ENCODE data around the gene TNFRSF13B. TPM values are rescaled to one million over a fixed set of nuclear protein-coding genes. Genes with fewer than 3 reads are reported as not detected.
"Not testable (repeated sequence)": the region's sequence is repeated elsewhere in the genome, so short reads cannot be mapped to it uniquely, and the experiment has no call there.

The TNFRSF13B gene
- total and polyA plus RNA-seq, 3 experiments from 2014 or later: not detected

DNA sequence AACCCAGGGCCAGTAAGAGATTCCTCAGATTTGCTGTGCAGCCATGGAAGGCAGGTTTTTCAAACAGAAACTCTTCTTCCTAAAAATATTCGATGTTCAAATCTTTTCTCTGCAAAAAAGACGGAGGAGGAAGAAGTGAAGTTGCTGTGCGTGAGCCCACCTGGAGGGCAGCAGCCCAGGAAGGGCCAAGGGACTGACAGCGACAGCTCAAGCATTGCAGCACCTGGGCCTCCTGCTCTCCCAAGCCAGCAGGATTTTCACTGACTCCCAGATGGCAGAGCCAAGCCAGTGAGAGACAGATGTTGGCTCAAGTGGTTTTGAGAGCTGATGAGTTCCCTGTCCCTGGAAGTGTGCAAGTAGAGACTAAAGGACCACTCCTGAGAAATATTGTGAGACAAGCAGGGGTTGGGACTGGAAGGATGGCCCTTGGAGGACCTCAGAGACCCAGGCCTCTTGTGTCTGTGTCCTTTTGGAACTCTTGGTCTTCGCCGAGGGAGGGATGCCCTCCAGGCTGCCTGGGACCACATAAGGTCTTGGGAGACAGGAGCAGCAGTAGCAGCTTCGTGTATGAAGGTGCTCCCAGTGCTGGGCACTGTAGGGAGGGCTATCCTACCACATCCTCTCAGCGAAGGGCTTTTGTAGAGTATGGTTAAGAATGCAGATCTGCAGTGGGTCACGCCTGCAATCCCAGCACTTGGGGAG lies 29.3 kb upstream of the TNFRSF13B start:
- H3K4me3 ChIP-seq (ENCODE audit: low read length): no peak overlapping the region
- H3K4me3 Mint-ChIP-seq: peak overlapping the region in 1 of 7 donors; percentile 80
- no peaks in the 10 kb centered on the region for H3K9me3 ChIP-seq (ENCODE audit: low read length)
- H3K27ac Mint-ChIP-seq: no peak overlapping the region
- CTCF ChIA-PET: interaction anchor here (0.8 to 1.9 kb wide), 6 partner anchors 10 to 312 kb away, joined by 3 to 11 read pairs (median 4); no protein-coding TSS in a partner anchor
- POLR2A ChIA-PET: no interaction called here
- no peaks in the 10 kb centered on the region for H3K4me1 ChIP-seq (ENCODE audit: insufficient read depth, low read length)
- no peaks in the 10 kb centered on the region for H3K36me3 ChIP-seq (ENCODE audit: insufficient read depth, low read length)
- peaks cover 0 to 3% (median 0%) of the 10 kb centered on the region in 5 donors for H3K9me3 Mint-ChIP-seq
- no peaks in the 10 kb centered on the region for H3K36me3 Mint-ChIP-seq
- H3K4me1 Mint-ChIP-seq: peaks cover 2 to 4% (median 3%) of the 10 kb centered on the region in 3 donors
- no peaks in the 10 kb centered on the region for H3K27me3 ChIP-seq (ENCODE audit: insufficient read depth, low read length, poor library complexity, severe bottlenecking)
- peaks cover 3 to 11% of the 10 kb centered on the region in 2 donors for H3K27me3 Mint-ChIP-seq
- DNase-seq: peak in 1 of 5 donors; percentile 6
- H3K27ac ChIP-seq (ENCODE audit: low read depth, low read length): no peak overlapping the region

DNA sequence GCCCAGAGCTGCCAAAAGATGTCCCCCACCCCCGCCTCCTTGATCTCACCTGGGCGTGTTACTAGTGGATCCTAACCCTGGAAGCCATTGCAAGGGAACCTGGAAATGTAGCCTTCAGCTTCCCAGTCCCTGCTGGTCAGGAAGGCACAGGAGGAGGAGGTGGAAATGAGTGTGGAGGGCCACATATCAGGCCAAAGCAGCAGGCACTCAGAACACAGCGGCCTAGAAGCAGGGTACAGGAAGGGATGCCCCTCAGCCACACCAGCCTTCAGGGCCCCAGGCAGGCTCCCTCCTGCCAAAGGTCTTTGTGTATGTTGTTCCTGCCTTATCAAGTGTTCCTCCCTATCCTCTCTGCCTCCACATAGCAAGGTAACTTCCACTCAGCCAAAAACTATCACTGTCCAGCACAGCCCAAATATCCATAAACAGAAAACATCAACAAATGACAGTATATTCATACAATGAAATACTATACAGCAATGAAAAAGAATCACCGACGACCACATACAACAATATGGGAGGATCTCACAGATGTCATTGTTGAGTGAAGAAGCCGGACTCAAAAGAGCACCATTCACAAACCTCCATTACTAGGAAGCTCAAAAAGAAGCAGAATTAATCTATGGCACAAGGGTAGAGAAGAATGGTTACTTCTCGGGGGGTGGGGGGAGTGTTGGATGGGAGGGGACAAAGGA lies 28.2 kb upstream of the TNFRSF13B start:
- no peaks in the 10 kb centered on the region for H3K36me3 ChIP-seq (ENCODE audit: insufficient read depth, low read length)
- DNase-seq: no peak
- H3K4me3 ChIP-seq (ENCODE audit: low read length): no peak overlapping the region
- no peak overlapping the region for H3K27ac Mint-ChIP-seq
- H3K27me3 Mint-ChIP-seq: peaks cover 3 to 9% of the 10 kb centered on the region in 2 donors
- H3K4me3 Mint-ChIP-seq: no peak overlapping the region
- H3K9me3 Mint-ChIP-seq: peaks cover 0 to 3% (median 0%) of the 10 kb centered on the region in 5 donors
- no peaks in the 10 kb centered on the region for H3K36me3 Mint-ChIP-seq
- H3K9me3 ChIP-seq (ENCODE audit: low read length): no peaks in the 10 kb centered on the region
- H3K4me1 ChIP-seq (ENCODE audit: insufficient read depth, low read length): no peaks in the 10 kb centered on the region
- POLR2A ChIA-PET: interaction anchor here (0.6 kb wide), 1 partner anchor 73 kb away, joined by 3 read pairs; no protein-coding TSS in a partner anchor
- CTCF ChIA-PET: interaction anchor here (1.1 to 1.9 kb wide), 6 partner anchors 8 to 313 kb away, joined by 4 to 11 read pairs (median 6); no protein-coding TSS in a partner anchor
- peaks cover 2 to 4% (median 3%) of the 10 kb centered on the region in 3 donors for H3K4me1 Mint-ChIP-seq
- no peak overlapping the region for H3K27ac ChIP-seq (ENCODE audit: low read depth, low read length)
- H3K27me3 ChIP-seq (ENCODE audit: insufficient read depth, low read length, poor library complexity, severe bottlenecking): no peaks in the 10 kb centered on the region

DNA sequence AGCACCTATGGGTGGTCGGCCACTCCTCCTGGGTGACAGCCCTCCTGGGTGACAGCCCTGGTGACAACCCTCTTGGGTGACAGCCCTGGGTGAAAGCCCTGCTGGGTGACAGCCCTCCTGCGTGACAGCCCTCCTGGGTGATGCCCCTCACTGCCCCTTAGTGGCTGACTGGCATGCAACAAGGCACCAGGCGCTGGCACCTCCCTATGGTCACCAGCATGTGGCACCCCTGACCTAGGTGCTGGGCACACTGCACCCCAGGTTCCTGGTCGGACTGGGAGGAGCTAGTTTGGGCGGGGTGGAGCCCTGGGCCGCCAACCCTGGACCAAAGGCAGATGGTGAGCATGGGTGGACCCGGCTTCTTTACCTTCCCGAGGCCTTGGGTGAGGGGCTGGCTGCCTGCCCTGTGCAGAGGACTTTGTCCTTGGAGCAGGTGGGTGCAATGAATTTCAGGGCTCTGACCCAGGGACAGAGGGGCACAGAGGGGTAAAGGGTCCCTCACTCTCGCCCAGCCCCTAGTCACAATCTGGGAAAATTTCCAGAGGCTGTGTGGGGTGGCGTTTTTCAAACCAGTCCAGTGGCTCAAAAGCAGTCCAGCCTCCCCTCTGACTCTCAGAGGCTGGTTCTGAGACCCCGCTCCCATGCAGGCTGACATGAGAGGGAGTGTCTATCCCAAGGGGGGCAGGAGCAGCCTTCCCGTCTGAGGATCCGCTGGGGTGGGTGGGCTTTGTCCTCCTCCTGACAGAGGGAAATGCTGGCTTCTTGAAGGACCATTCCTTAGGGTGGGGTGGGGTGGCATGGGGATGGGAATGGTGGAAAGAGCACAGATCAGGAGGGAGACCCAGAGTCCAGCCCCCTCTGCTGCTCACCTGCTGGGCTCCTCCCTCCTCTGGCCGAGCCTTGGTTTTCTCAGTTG lies 25.9 kb upstream of the TNFRSF13B start:
- peak in 1 of 5 donors; percentile 66 for DNase-seq
- Histone ChIP-seq H3K4me1 (ENCODE audit: insufficient read depth, low read length) (no peaks in the 10 kb centered on the region), H3K4me3 (ENCODE audit: low read length) (no peak overlapping the region), H3K9me3 (ENCODE audit: low read length) (no peaks in the 10 kb centered on the region), H3K36me3 (ENCODE audit: insufficient read depth, low read length) (no peaks in the 10 kb centered on the region), H3K27me3 (ENCODE audit: insufficient read depth, low read length, poor library complexity, severe bottlenecking) (no peaks in the 10 kb centered on the region), H3K27ac (ENCODE audit: low read depth, low read length) (no peak overlapping the region)
- Mint-ChIP-seq H3K27me3 (peaks cover 3 to 9% of the 10 kb centered on the region in 2 donors), H3K4me1 (peaks cover 2 to 4% (median 3%) of the 10 kb centered on the region in 3 donors), H3K9me3 (peaks cover 0 to 3% (median 0%) of the 10 kb centered on the region in 5 donors), H3K27ac (no peak overlapping the region), H3K36me3 (no peaks in the 10 kb centered on the region), H3K4me3 (no peak overlapping the region)
- ChIA-PET POLR2A (no interaction called here), CTCF (no interaction called here)

DNA sequence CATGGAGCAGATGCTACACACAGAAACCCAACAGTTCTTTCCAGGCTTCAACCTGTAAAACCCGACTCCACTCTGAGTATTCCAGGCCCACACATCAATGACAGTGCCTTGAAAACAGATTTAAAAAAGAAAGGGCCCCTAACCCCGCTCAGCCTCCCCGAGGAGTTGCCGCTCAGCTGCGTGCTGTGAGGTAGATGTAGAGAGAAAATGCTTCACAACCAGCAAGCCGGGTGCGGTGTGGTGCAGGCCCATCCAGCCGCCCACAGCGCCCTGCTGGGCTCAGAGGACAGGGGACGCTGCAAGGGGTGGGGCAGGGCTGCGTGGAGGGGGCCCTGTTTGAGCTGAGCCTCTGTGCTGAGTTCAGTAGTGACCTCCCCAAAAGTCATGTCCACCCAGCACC lies 24.8 kb upstream of the TNFRSF13B start:
- H3K9me3 Mint-ChIP-seq; H3K27me3 ChIP-seq (ENCODE audit: insufficient read depth, low read length, poor library complexity, severe bottlenecking); CTCF ChIA-PET; POLR2A ChIA-PET; H3K4me3 ChIP-seq (ENCODE audit: low read length); H3K36me3 Mint-ChIP-seq; H3K27ac Mint-ChIP-seq; H3K27ac ChIP-seq (ENCODE audit: low read depth, low read length); DNase-seq; H3K27me3 Mint-ChIP-seq; H3K4me1 Mint-ChIP-seq; H3K4me3 Mint-ChIP-seq; H3K36me3 ChIP-seq (ENCODE audit: insufficient read depth, low read length); H3K9me3 ChIP-seq (ENCODE audit: low read length); H3K4me1 ChIP-seq (ENCODE audit: insufficient read depth, low read length): not testable (repeated sequence)

DNA sequence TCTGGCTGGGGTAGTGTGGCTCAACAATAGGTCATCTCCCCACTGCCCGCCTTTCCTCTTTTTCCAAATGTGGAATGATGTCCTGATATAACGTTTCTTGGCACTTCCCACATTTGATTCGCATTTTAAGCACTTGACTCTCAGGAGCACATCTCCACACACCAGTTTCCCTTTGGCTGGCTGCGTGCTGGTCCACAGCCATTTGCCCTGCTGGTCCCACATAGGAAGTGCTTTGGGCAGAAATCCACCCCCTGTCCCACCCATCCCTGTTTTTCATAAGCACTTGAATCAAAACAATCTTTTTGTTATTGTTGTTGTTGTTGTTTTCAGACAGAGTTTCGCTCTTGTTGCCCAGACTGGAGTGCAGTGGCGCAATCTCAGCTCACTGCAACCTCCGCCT lies 24.0 kb upstream of the TNFRSF13B start:
- no peaks in the 10 kb centered on the region for H3K27me3 ChIP-seq (ENCODE audit: insufficient read depth, low read length, poor library complexity, severe bottlenecking)
- CTCF ChIA-PET: no interaction called here
- Mint-ChIP-seq H3K4me1 (peaks cover 0 to 7% (median 3%) of the 10 kb centered on the region in 3 donors), H3K27me3 (peaks cover 3 to 9% of the 10 kb centered on the region in 2 donors), H3K9me3 (peaks cover 0 to 3% (median 0%) of the 10 kb centered on the region in 5 donors), H3K27ac (no peak overlapping the region), H3K4me3 (no peak overlapping the region), H3K36me3 (no peaks in the 10 kb centered on the region)
- H3K4me1 ChIP-seq (ENCODE audit: insufficient read depth, low read length): peaks cover 7% of the 10 kb centered on the region
- DNase-seq: no peak
- H3K4me3 ChIP-seq (ENCODE audit: low read length): no peak overlapping the region
- no peaks in the 10 kb centered on the region for H3K9me3 ChIP-seq (ENCODE audit: low read length)
- H3K36me3 ChIP-seq (ENCODE audit: insufficient read depth, low read length): no peaks in the 10 kb centered on the region
- no peak overlapping the region for H3K27ac ChIP-seq (ENCODE audit: low read depth, low read length)
- POLR2A ChIA-PET: no interaction called here

DNA sequence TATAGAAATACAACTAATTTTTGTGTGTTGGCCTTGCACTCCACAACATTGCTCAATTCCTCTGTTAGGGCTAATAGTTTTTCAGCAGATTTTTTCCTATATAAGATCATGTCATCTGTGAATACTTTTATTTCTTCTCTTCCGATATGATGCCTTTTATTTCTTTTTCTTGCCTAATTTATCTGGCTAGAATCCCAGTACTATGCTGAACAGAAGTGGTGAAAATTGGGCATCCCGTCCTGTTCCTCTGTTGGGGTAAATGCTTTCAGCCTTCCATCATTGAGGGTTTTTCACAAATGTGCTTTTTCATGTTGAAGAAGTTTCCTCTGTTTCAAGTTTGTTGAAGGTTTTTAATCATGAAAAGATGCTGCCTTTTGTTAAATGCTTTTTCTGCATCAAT lies 22.7 kb upstream of the TNFRSF13B start:
- Histone ChIP-seq H3K4me1 (ENCODE audit: insufficient read depth, low read length) (peaks cover 20% of the 10 kb centered on the region), H3K9me3 (ENCODE audit: low read length) (no peaks in the 10 kb centered on the region), H3K27me3 (ENCODE audit: insufficient read depth, low read length, poor library complexity, severe bottlenecking) (no peaks in the 10 kb centered on the region), H3K4me3 (ENCODE audit: low read length) (no peak overlapping the region), H3K36me3 (ENCODE audit: insufficient read depth, low read length) (no peaks in the 10 kb centered on the region), H3K27ac (ENCODE audit: low read depth, low read length) (no peak overlapping the region)
- peaks cover 0 to 3% of the 10 kb centered on the region in 2 donors for H3K27me3 Mint-ChIP-seq
- no peak for DNase-seq
- peak overlapping the region in 1 of 8 donors; percentile 17 for H3K27ac Mint-ChIP-seq
- POLR2A ChIA-PET: no interaction called here
- peaks cover 12 to 19% (median 13%) of the 10 kb centered on the region in 3 donors for H3K4me1 Mint-ChIP-seq
- H3K9me3 Mint-ChIP-seq: peaks cover 0 to 3% (median 0%) of the 10 kb centered on the region in 5 donors
- no peak overlapping the region for H3K4me3 Mint-ChIP-seq
- CTCF ChIA-PET: interaction anchor here (0.7 kb wide), 1 partner anchor 318 kb away, joined by 3 read pairs; no protein-coding TSS in a partner anchor
- no peaks in the 10 kb centered on the region for H3K36me3 Mint-ChIP-seq

DNA sequence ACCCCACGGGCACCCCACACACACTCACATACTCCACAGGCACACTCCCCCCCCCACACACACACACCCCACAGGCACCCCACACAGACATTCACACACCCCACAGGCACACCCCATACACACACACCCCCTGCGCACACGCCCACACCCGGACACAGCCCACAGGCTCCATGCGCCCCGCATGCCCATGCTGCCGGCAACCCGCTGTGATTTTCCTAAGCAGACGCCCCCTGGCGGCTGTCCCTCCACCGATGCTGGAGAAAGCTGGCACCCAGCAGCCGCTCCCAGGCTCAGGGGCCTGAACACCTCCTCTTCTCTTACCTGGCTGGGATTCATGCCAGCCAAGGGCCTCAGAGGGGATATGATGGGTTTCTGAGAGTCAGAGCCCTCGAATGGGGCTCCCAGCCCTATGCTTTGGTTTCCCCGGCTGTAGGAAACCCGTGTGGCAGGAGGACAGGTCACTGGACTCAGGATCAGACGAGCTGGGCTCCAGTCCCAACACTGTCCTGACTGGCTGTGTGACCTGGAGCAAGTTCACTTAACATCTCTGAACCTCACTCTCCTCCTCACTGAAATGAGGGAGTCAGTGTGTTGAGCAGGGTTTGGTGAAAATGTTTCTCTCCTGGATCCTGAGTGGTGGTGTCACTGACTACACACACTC lies 19.6 kb upstream of the TNFRSF13B start:
- peaks cover 41% of the 10 kb centered on the region for H3K4me1 ChIP-seq (ENCODE audit: insufficient read depth, low read length)
- Mint-ChIP-seq H3K9me3 (no peaks in the 10 kb centered on the region), H3K27ac (peak overlapping the region in 3 of 8 donors; percentile 70 to 97 (median 93)), H3K4me3 (peak overlapping the region in 1 of 7 donors; percentile 33), H3K27me3 (no peaks in the 10 kb centered on the region), H3K4me1 (peaks cover 30 to 39% (median 32%) of the 10 kb centered on the region in 3 donors), H3K36me3 (no peaks in the 10 kb centered on the region)
- ChIA-PET POLR2A (no interaction called here), CTCF (interaction anchor here (0.9 to 1.5 kb wide), 6 partner anchors 9 to 322 kb away, joined by 3 to 11 read pairs (median 3); no protein-coding TSS in a partner anchor)
- H3K4me3 ChIP-seq (ENCODE audit: low read length): no peak overlapping the region
- H3K36me3 ChIP-seq (ENCODE audit: insufficient read depth, low read length): no peaks in the 10 kb centered on the region
- H3K27me3 ChIP-seq (ENCODE audit: insufficient read depth, low read length, poor library complexity, severe bottlenecking): no peaks in the 10 kb centered on the region
- no peaks in the 10 kb centered on the region for H3K9me3 ChIP-seq (ENCODE audit: low read length)
- peak; percentile 62 to 84 (median 68) for DNase-seq
- H3K27ac ChIP-seq (ENCODE audit: low read depth, low read length): no peak overlapping the region

All from CD8-positive, alpha-beta memory T cell (primary cell).